Hematopoietic multipotent progenitor cell treated with erythropoietin and hydrocortisone succinate and interleukin-3 and kit ligand, for 15 days (in vitro differentiated cells): ENCODE measurements around the gene ANP32E.
A peak's percentile ranks its signal among the peaks of the same experiment; 100 is the strongest.
"Not testable (repeated sequence)": the region's sequence is repeated elsewhere in the genome, so short reads cannot be mapped to it uniquely, and the experiment has no call there.

ENCODE experiments used
- DNase-seq: peaks from one replicate; pipeline ENCODE4 v3.0.0-alpha.2; 2015; ENCODE audit warnings: low spot score

Gene ANP32E

GRCh38 chr1:150213170-150214098 is 22.5 kb downstream of the ANP32E start:
- peak; percentile 92 for DNase-seq

- no peak for DNase-seq
Measured at GRCh38 chr1:150212070-150212469, 23.8 kb downstream of the ANP32E start.

GRCh38 chr1:150210706-150211105 is 25.2 kb downstream of the ANP32E start:
- DNase-seq, result no peak

- DNase-seq, result no peak
Measured at GRCh38 chr1:150210091-150210490, 25.8 kb downstream of the ANP32E start.

GRCh38 chr1:150208460-150208859 is 27.5 kb downstream of the ANP32E start:
- DNase-seq, result not testable (repeated sequence)

- no peak for DNase-seq
Measured at GRCh38 chr1:150207281-150207971, 28.5 kb downstream of the ANP32E start.

- no peak for DNase-seq
Measured at GRCh38 chr1:150196417-150196816, 39.5 kb downstream of the ANP32E start.

GRCh38 chr1:150194381-150195031 is 41.4 kb downstream of the ANP32E start:
- no peak for DNase-seq

GRCh38 chr1:150192012-150192411 is 43.9 kb downstream of the ANP32E start:
- DNase-seq, result no peak

GRCh38 chr1:150187560-150187931 is 48.4 kb downstream of the ANP32E start:
- no peak for DNase-seq

GRCh38 chr1:150186789-150187559 is 48.9 kb downstream of the ANP32E start:
- peak; percentile 57 for DNase-seq

- DNase-seq, result not testable (repeated sequence)
Measured at GRCh38 chr1:150186438-150186788, 49.5 kb downstream of the ANP32E start.

- DNase-seq, result no peak
Measured at GRCh38 chr1:150185481-150185880, 50.4 kb downstream of the ANP32E start.

GRCh38 chr1:150183061-150183460 is 52.9 kb downstream of the ANP32E start:
- no peak for DNase-seq

- DNase-seq, result no peak
Measured at GRCh38 chr1:150182247-150182646, 53.7 kb downstream of the ANP32E start.

- no peak for DNase-seq
Measured at GRCh38 chr1:150180474-150180873, 55.4 kb downstream of the ANP32E start.

- DNase-seq, result no peak
Measured at GRCh38 chr1:150179867-150180266, 56.0 kb downstream of the ANP32E start.

GRCh38 chr1:150178548-150178947 is 57.4 kb downstream of the ANP32E start:
- DNase-seq, result no peak

- DNase-seq, result no peak
Measured at GRCh38 chr1:150176593-150176992, 59.3 kb downstream of the ANP32E start.

- DNase-seq, result no peak
Measured at GRCh38 chr1:150173141-150173585, 62.7 kb downstream of the ANP32E start.

- no peak for DNase-seq
Measured at GRCh38 chr1:150171801-150172200, 64.1 kb downstream of the ANP32E start.
